ENCODE results near the gene ZNF467.

- no peak for TF ChIP-seq POLR2AphosphoS5 (IDR thresholded peaks at IDR 0.05; ENCODE audit: low read depth, low read length)
- no peak for TF ChIP-seq SIN3A (IDR thresholded peaks at IDR 0.05; ENCODE audit: borderline replicate concordance, insufficient read depth, low read length)
- TF ChIP-seq TAF1 (IDR thresholded peaks at IDR 0.05; ENCODE audit: borderline replicate concordance, insufficient read depth, low read length): no peak
- no peak for TF ChIP-seq REST (IDR thresholded peaks at IDR 0.05; ENCODE audit: insufficient read depth in 1 of 2, low read depth in 2 of 2, low read length in 2 of 2)
- no peak for TF ChIP-seq FOXP2 (optimal IDR thresholded peaks at IDR 0.05; ENCODE audit: borderline replicate concordance, extremely low read depth, extremely low read length, insufficient read depth)
Measured at GRCh38 chr7:149731207-149731955, 42.0 kb downstream of the ZNF467 start.
